Right kidney (tissue), 1 donor: ENCODE measurements around the gene PBLD.
"Not testable (repeated sequence)": the region's sequence is repeated elsewhere in the genome, so short reads cannot be mapped to it uniquely, and the experiment has no call there.

Source experiments
- DNase-seq: peaks from one replicate; pipeline ENCODE4 v3.0.0-alpha.2; 2016

Gene PBLD

GRCh38 chr10:68280758-68281157 is 52.0 kb downstream of the PBLD start:
- no peak for DNase-seq

GRCh38 chr10:68278906-68279753 is 53.6 kb downstream of the PBLD start:
- DNase-seq: not testable (repeated sequence)

GRCh38 chr10:68277814-68278213 is 54.9 kb downstream of the PBLD start:
- not testable (repeated sequence) for DNase-seq

- no peak for DNase-seq
These were observed 56.5 kb downstream of the PBLD start for GRCh38 chr10:68276224-68276623.

GRCh38 chr10:68275600-68276126 is 57.1 kb downstream of the PBLD start:
- no peak for DNase-seq

GRCh38 chr10:68272833-68273232 is 59.9 kb downstream of the PBLD start:
- no peak for DNase-seq

DNA sequence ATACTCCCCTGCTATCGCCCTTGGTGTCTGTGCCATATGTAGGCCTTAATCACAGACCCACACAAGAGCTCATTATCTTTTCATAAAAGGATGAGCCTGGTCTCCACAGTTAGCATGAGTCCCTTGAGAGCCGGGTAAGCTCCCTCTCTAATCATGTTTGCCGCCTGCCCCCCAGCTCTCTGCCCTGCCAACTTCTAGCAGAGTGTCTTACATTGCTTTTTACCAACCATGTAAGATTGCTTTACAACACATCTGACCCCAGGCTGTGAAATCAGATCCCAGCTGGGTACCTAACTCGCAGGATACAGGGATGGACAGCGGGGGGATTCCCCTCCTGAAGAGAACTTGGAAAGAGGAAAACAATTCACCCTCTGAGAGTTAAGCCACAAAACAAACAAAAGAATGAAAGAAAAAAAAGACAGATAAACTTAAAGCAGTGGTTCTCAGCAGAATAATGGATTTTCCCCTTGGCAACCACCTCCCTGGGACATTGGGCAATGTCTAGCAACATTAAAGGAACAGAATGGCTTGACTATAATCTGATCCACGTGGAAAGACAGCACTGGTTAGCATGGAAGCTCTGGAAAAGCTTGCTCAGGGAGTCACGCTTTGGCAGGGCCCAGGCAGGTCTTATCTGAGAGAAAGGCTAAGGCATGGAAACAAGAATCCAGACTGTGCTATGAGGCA is 61.4 kb downstream of the PBLD start:
- no peak for DNase-seq

GRCh38 chr10:68269562-68270290 is 63.0 kb downstream of the PBLD start:
- DNase-seq: no peak

- no peak for DNase-seq
These were observed 71.4 kb downstream of the PBLD start for GRCh38 chr10:68261132-68261856.

GRCh38 chr10:68253346-68253745 is 79.4 kb downstream of the PBLD start:
- DNase-seq: no peak

GRCh38 chr10:68251625-68252495 is 80.9 kb downstream of the PBLD start:
- no peak for DNase-seq

DNA sequence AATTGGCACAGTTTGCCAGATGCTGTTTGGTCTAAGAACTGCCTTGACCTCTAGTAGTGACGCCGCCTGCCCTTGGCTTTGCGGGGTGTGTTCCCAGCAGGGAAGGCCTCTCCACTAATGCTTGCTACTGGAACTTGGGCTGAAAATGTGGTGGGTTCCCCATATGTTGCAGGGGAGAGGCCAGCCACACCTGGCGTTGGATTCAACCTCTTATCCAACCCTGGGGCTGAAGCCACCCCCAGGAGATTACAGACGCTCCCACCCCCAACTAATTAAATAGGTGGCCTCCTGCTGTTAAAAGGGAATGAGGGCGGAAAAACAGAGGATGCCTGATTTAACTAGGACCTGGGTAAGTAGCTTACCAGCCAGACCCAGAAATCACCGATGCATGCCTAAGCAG is 81.6 kb downstream of the PBLD start:
- DNase-seq: no peak

DNA sequence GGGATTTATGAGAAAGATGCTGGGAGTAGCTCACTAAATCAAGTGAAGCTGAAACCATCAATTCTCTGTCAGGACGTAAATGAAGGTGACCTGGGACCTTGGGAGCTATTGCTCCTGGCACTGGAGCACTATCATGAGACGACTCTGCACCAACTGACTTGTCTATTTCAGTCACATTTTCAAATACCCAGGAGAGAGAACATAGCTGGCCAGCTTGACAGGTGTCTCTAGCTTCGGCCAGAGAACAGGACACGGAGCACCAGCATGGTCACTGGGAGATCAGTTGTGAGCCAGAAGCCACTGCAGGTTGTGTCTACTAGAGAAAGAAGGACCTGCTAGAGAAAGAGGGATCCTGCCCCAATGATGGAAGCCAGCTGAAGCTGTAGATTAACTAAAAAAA is 83.4 kb downstream of the PBLD start:
- no peak for DNase-seq

DNA sequence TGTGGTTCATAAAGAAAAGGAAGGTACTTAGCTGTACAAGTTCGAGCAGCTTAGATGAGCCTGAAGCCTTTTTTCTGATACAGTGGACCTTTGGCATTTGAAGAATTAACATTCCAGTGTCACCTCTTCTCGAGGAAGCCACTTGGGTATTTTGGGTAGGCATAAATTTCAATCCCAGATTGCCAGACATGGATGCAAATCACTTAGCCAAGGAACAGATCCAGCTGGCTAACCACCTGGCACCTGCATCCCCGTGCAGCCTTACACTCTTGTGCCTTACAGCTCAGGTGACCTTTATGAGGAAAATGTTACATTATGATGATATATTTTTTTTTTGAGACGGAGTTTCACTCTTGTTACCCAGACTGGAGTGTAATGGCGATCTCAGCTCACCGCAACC is 84.8 kb downstream of the PBLD start:
- no peak for DNase-seq

DNA sequence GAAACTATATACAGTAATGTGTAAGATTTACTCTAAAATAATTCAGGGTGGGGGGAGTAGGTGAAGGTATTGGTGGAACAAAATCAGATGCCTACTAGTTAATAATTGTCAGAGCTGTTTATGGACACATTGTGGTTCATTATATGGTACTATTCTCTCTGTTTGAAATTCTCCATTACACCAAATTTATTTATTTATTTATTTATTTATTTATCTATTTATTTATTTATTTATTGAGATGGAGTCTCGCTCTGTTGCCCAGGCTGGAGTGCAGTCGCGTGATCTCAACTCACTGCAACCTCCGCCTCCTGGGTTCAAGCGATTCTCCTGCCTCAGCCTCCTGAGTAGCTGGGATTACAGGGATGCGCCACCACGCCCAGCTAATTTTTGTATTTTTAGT is 86.3 kb downstream of the PBLD start:
- DNase-seq: not testable (repeated sequence)

DNA sequence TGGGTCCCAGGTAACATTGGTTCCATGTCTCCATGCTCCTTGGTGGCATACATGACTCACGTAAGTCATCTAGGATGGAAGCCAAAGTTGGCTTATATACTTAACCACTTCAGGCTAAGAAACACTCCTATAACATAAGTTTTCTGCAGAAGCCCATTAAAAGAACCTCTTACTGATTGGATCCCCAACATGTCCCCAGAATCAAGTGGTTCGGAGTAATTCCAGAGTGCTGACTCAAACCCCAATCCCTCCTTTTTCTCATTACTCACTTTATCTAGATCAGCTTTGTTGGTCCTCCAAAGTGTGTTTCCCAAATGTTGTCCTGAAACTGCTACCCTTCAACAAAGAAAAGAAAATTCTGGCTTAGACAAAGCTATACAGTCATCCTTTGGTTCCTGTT is 90.7 kb downstream of the PBLD start:
- no peak for DNase-seq

DNA sequence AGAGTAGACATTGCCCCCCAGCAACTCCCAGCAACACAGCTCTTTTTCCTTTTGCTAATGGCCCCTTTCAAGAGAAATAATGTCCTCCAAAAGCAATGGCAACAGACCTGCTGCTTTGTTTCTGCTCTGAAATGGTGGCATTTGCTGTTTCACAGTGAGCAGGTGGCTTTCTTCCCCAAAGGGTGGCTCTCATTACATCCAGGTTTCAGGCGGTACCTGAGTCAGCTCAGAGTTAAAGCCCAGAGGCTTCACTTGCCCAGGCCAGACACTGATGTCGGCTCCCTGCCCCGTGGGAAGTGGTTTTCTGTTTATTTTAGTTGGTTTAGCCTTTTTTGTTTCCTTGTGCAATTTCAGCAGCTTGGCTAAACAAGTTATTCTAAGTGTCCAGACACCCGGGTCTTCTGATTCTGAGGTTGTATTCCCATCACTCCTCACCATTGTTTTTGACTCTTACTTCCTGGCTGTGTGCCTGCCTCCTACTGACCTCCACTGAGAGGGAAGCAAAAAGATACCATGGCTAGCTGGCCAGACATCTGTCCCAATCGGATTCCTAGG is 93.1 kb downstream of the PBLD start:
- DNase-seq: no peak

- DNase-seq: no peak
These were observed 93.7 kb downstream of the PBLD start for GRCh38 chr10:68239069-68239468.

- DNase-seq: no peak
These were observed 94.4 kb downstream of the PBLD start for GRCh38 chr10:68238371-68238770.

- no peak for DNase-seq
These were observed 95.6 kb downstream of the PBLD start for GRCh38 chr10:68237173-68237572.

DNA sequence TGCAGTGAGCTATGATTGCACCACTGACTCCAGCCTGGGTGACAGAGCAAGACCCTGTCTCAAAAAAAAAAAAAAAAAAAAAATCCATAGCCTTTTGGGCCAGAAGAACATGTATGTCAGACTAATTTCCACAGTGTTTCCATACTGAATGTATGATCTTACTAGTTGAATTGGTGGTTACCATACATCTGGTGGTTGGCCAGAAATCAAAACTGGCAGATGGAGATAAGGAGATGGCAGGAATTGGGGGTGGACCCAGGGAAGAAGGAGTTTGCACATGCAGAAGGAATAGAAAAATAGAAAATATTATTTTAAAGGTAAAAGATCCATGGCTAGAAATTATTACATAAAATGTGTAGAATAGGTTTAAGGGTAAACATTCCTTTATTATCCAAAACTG is 97.1 kb downstream of the PBLD start:
- DNase-seq: no peak
